IMR-90 (cell line): ENCODE results near the gene CEP170B. TPM values are rescaled to one million over a fixed set of nuclear protein-coding genes. Genes with fewer than 3 reads are reported as not detected.

Experiments
- ATAC-seq: fragments of 200-7000 bp; cut with Tn5 transposase; 2 replicates; pipeline ENCODE4 v1.9.1; 2020; ENCODE audit warnings: low read depth, mild to moderate bottlenecking, moderate library complexity
- BruUV-seq: library from RNA; stranded (reverse); fragments of 400-500 nt; replicated peaks from 2 replicates; lab custom pipeline; 2021; lab: Mats Ljungman, UMichigan
- CTCF ChIA-PET: fragments of 300-600 bp; formaldehyde crosslinking; extraction: SDS; loops from one replicate; lab custom pipeline; 2021; ENCODE audit warnings: antibody characterized with exemption; lab: Yijun Ruan, JAX
- POLR2A ChIA-PET: fragments of 300-600 bp; sonication (Branson Sonifier 250); formaldehyde crosslinking; loops from one replicate; lab custom pipeline; 2022; ENCODE audit warnings: antibody characterized with exemption; ENCODE audit not compliant: unreplicated experiment; lab: Charles Lee
- DNase-seq: peaks from one replicate; pipeline ENCODE4 v3.0.0; 2013
- H2AFZ ChIP-seq: replicated peaks from 2 replicates; pipeline ENCODE3; 2013; ENCODE audit warnings: low read length, mild to moderate bottlenecking; ENCODE audit not compliant: poor library complexity
- H2AK5ac ChIP-seq: 2 replicates; pipeline ENCODE4 v1.6.1; 2013; ENCODE audit warnings: low read depth, low read length, inconsistent platforms
- H2AK9ac ChIP-seq: replicated peaks from 2 replicates; pipeline ENCODE3; 2013; ENCODE audit warnings: mild to moderate bottlenecking, low read depth, low read length, moderate library complexity; ENCODE audit not compliant: poor library complexity
- H2BK120ac ChIP-seq: 2 replicates; pipeline ENCODE4 v1.6.1; 2013; ENCODE audit warnings: low read depth, low read length, inconsistent platforms
- H2BK15ac ChIP-seq: 3 replicates; pipeline ENCODE4 v1.6.1; 2013; ENCODE audit warnings: low read depth, low read length, inconsistent platforms
- H2BK20ac ChIP-seq: 2 replicates; pipeline ENCODE4 v1.6.1; 2013; ENCODE audit warnings: low read depth, mild to moderate bottlenecking, inconsistent platforms, low read length, moderate library complexity
- H2BK5ac ChIP-seq: 2 replicates; pipeline ENCODE4 v1.6.1; 2013; ENCODE audit warnings: mild to moderate bottlenecking, low read depth, low read length, inconsistent platforms; ENCODE audit not compliant: poor library complexity, severe bottlenecking
- H3K14ac ChIP-seq: replicated peaks from 2 replicates; pipeline ENCODE4 v1.6.1; 2013; ENCODE audit warnings: low read depth, low read length, inconsistent platforms
- H3K18ac ChIP-seq: 2 replicates; pipeline ENCODE4 v1.6.1; 2013; ENCODE audit warnings: low read depth, low read length, control low read depth
- H3K23ac ChIP-seq: 2 replicates; pipeline ENCODE4 v1.6.1; 2013; ENCODE audit warnings: low read depth, low read length, inconsistent platforms
- H3K27ac ChIP-seq: 2 replicates; pipeline ENCODE4 v1.5.1; 2013; ENCODE audit warnings: mild to moderate bottlenecking, control low read depth, low read length; ENCODE audit not compliant: insufficient read depth
- H3K27me3 ChIP-seq: 2 replicates; pipeline ENCODE4 v1.6.1; 2013; ENCODE audit warnings: low read length; ENCODE audit not compliant: control insufficient read depth, insufficient read depth
- H3K36me3 ChIP-seq: 2 replicates; pipeline ENCODE4 v1.6.1; 2013; ENCODE audit warnings: low read length, mixed read lengths; ENCODE audit not compliant: control insufficient read depth, insufficient read depth
- H3K4ac ChIP-seq: 2 replicates; pipeline ENCODE4 v1.6.1; 2013; ENCODE audit warnings: low read depth, low read length, inconsistent platforms
- H3K4me1 ChIP-seq: 2 replicates; pipeline ENCODE4 v1.6.1; 2013; ENCODE audit warnings: low read length, mixed read lengths; ENCODE audit not compliant: control insufficient read depth, insufficient read depth
- H3K4me2 ChIP-seq: 2 replicates; pipeline ENCODE4 v1.6.1; 2013; ENCODE audit warnings: low read depth, mild to moderate bottlenecking, control low read depth, low read length, moderate library complexity
- H3K4me3 ChIP-seq: 2 replicates; pipeline ENCODE4 v1.5.1; 2013; ENCODE audit warnings: low read depth, mild to moderate bottlenecking, control low read depth, low read length, moderate library complexity; ENCODE audit not compliant: insufficient read depth
- H3K56ac ChIP-seq: 2 replicates; pipeline ENCODE4 v1.6.1; 2013; ENCODE audit warnings: low read length, inconsistent platforms; ENCODE audit not compliant: insufficient read depth; ENCODE audit errors: extremely low read depth
- H3K79me1 ChIP-seq, 2 experiments: 2 replicates each; pipeline ENCODE4 v1.6.1; 2013; ENCODE audit warnings: low read length in 2 of 2, inconsistent platforms in 1 of 2, low read depth in 1 of 2
- H3K9ac ChIP-seq: 2 replicates; pipeline ENCODE4 v1.6.1; 2013; ENCODE audit warnings: low read depth, low read length, control low read depth
- H3K9me1 ChIP-seq: 2 replicates; pipeline ENCODE4 v1.6.1; 2013; ENCODE audit warnings: low read length, inconsistent platforms; ENCODE audit not compliant: insufficient read depth
- H3K9me3 ChIP-seq: 2 replicates; pipeline ENCODE4 v1.6.1; 2013; ENCODE audit warnings: low read length; ENCODE audit not compliant: control insufficient read depth, insufficient read depth
- H4K20me1 ChIP-seq: 2 replicates; pipeline ENCODE4 v1.6.1; 2013; ENCODE audit warnings: low read length, inconsistent platforms; ENCODE audit not compliant: insufficient read depth
- H4K5ac ChIP-seq: 2 replicates; pipeline ENCODE4 v1.6.1; 2013; ENCODE audit warnings: mild to moderate bottlenecking, low read depth, low read length, control low read depth
- H4K8ac ChIP-seq, 2 experiments: 2 replicates each; pipeline ENCODE4 v1.6.1; 2013; ENCODE audit warnings: low read depth in 2 of 2, low read length in 2 of 2, control low read depth in 1 of 2, inconsistent platforms in 1 of 2
- H4K91ac ChIP-seq: 2 replicates; pipeline ENCODE4 v1.6.1; 2013; ENCODE audit warnings: low read depth, low read length, inconsistent platforms; ENCODE audit not compliant: insufficient read depth
- BHLHE40 ChIP-seq: fragments of 150-350 bp; IDR thresholded peaks from 2 replicates; pipeline ENCODE4 v1.6.1; 2016; ENCODE audit warnings: mild to moderate bottlenecking, low read depth, low read length
- CEBPB ChIP-seq: IDR thresholded peaks from 2 replicates; pipeline ENCODE4 v1.6.1; 2012; ENCODE audit warnings: low read depth, low read length, improper control_type of control experiment
- FOS ChIP-seq: fragments of 150-350 bp; IDR thresholded peaks from 2 replicates; pipeline ENCODE4 v1.6.1; 2016; ENCODE audit warnings: low read depth, low read length
- POLR2A ChIP-seq: IDR thresholded peaks from 2 replicates; pipeline ENCODE4 v1.6.1; 2012; ENCODE audit warnings: mild to moderate bottlenecking, low read depth, low read length
- RAD21 ChIP-seq: IDR thresholded peaks from 2 replicates; pipeline ENCODE4 v1.6.1; 2012; ENCODE audit warnings: low read length, improper control_type of control experiment
- RCOR1 ChIP-seq: IDR thresholded peaks from 2 replicates; pipeline ENCODE4 v1.6.1; 2012; ENCODE audit warnings: mild to moderate bottlenecking, low read length, improper control_type of control experiment; ENCODE audit not compliant: insufficient replicate concordance
- SMC3 ChIP-seq: fragments of 150-350 bp; IDR thresholded peaks from 2 replicates; pipeline ENCODE4 v1.6.1; 2016; ENCODE audit warnings: low read depth, mild to moderate bottlenecking, antibody characterized with exemption, low read length, moderate library complexity
- WGBS, 2 experiments: methylation state at CpG; one replicate each; pipeline versions ENCODE4 v1.1.5 to v1.1.7; 2013; ENCODE audit warnings: missing lambda C conversion rate in 2 of 2; ENCODE audit not compliant: insufficient read length in 1 of 2; ENCODE audit errors: extremely low coverage in 2 of 2; 5-methylcytosine and 5-hydroxymethylcytosine counted together
- dilution Hi-C: fragments of 300-500 bp; cut with HindIII; formaldehyde crosslinking; loops from one replicate; pipeline ENCODE4 v1.14.3; 2018; ENCODE audit warnings: low sequenced_read_pairs; ENCODE audit not compliant: unreplicated experiment
- in situ Hi-C: fragments of 300-500 bp; cut with MboI; formaldehyde crosslinking; loops from 3 replicates; pipeline ENCODE4 v1.14.3; 2019; ENCODE audit warnings: low sequenced_read_pairs, inconsistent platforms, mixed read lengths
- intact Hi-C: fragments of 100-400 bp; cut with micrococcal nuclease; formaldehyde crosslinking; loops from 2 replicates; pipeline ENCODE4 v1.10.0; 2022
- polyA plus RNA-seq, 3 experiments: library from polyadenylated mRNA; depleted of rRNA; stranded (reverse); fragments of >200 nt; gene quantifications; 2 replicates each; pipeline ENCODE4 v1.2.3, GENCODE V29; 2012; ENCODE audit warnings: low replicate concordance in 1 of 3
- total RNA-seq: library from RNA; depleted of rRNA; stranded (reverse); fragments of >200 nt; gene quantifications from 2 replicates; pipeline ENCODE4 v1.2.3, GENCODE V29; 2012

The CEP170B gene
- total and polyA plus RNA-seq, 2 of the 4 experiments (the other 2 are of a cell fraction) = 3.6 to 13.1 TPM

DNA sequence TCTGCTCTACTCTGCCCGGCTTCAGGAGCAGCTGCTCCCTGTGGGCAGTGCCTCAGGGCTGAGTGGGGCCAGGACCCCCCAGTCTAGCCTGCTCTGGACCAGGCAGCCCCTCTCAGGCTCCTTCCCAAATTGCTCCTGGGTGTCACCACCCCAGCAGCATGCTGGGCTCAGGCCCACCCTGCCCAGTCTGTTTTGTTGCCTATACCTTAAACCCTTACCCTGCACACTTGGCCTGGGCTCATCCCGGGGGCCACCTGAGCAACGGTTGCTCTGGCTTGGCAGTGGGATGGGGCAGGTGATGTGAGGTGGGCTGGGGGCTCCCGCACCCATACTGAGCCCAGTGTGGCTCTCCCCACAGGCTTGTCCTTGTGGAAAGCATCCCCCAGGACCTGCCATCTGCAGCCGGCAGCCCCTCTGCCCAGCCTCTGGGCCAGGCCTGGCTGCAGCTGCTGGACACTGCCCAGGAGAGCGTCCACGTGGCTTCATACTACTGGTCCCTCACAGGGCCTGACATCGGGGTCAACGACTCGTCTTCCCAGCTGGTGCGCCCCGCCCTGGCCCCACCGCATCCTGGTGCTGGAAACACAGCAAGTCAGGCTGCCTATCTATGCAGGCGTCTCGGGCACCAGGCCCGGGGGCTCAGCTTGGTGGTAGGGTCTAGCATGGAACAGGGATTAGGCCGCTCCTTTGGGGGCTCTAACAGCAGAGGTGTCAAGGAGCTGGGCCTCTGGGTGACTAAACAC lies 63.5 kb downstream of the CEP170B start:
- H3K27me3 ChIP-seq = peaks cover 36% of the 10 kb centered on the region; the same call in 1 of the 2 replicates

More for the DNA sequence above, 63.5 kb downstream of the CEP170B start:
- ATAC-seq (no peak), DNase-seq (no peak)
- in situ Hi-C loops = no loop called here
- Histone ChIP-seq H4K5ac (no peak overlapping the region), H2AFZ (no peak overlapping the region), H3K4me2 (no peak overlapping the region), H3K36me3 (no peaks in the 10 kb centered on the region), H2BK15ac (no peak overlapping the region), H3K9me1 (no peaks in the 10 kb centered on the region), H3K14ac (no peak overlapping the region), H3K79me1 (no peaks in the 10 kb centered on the region), H3K9me3 (peaks cover 6% of the 10 kb centered on the region; the same call in 1 of the 2 replicates), H2AK9ac (peak overlapping the region; percentile 78), H3K27ac (no peak overlapping the region), H3K56ac (no peak overlapping the region), H2BK5ac (no peak overlapping the region), H3K18ac (no peak overlapping the region), H3K4me1 (peaks cover 2% of the 10 kb centered on the region; the same call in 1 of the 2 replicates), H3K9ac (no peak overlapping the region), H3K23ac (no peak overlapping the region), H4K20me1 (no peaks in the 10 kb centered on the region), H2BK120ac (no peak overlapping the region), H4K91ac (no peak overlapping the region), H3K4me3 (no peak overlapping the region), H4K8ac (no peak overlapping the region), H3K4ac (no peak overlapping the region), H2BK20ac (no peak overlapping the region), H2AK5ac (no peak overlapping the region)
- 70% methylated on average over 8 of the region's 17 CpGs; no CpG with 5 or more reads in 1 of the 2 experiments for WGBS, 2 experiments
- dilution Hi-C loops = no loop called here
- intact Hi-C loops = no loop called here
- ChIA-PET POLR2A (no interaction called here), CTCF (interaction anchor here (0.9 kb wide), 1 partner anchor 33 kb away, joined by 3 read pairs; no protein-coding TSS in a partner anchor)
- no TSS peak for BruUV-seq
- no peak for TF ChIP-seq BHLHE40
- TF ChIP-seq POLR2A = no peak
- no peak for TF ChIP-seq CEBPB
- no peak for TF ChIP-seq SMC3
- TF ChIP-seq RAD21 = no peak
- TF ChIP-seq FOS = no peak
- no peak for TF ChIP-seq RCOR1
